RCC 7860 (cell line): ENCODE results near the gene RFC4.

Experiments
- DNase-seq: peaks from one replicate; pipeline ENCODE4 v3.0.0-alpha.2; 2015; ENCODE audit warnings: low spot score
- FAIRE-seq: peaks from 2 replicates; lab custom pipeline; 2012; peaks lifted over from hg19 to GRCh38; lab: Jason Lieb, UNC

RFC4 gene

DNA sequence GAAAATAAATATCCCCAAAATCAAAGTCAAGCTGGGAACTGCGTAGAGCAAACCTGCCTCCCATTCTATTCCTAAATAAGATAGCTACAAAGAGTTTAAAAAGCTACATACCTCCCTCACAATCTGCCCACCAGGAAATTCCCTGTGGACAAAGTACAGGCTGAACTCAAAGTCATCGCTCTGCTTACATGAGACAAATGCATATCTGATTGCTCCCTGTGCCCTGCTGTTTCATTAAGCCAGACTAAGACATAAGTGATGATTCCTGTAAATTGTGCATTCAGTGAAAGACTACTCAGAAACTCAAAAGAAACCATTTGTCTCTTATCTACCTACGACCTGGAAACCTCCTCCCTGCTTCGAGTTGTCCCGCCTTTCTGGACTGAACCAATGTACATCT lies 51.4 kb downstream of the RFC4 start:
- FAIRE-seq, result no peak
- no peak for DNase-seq

DNA sequence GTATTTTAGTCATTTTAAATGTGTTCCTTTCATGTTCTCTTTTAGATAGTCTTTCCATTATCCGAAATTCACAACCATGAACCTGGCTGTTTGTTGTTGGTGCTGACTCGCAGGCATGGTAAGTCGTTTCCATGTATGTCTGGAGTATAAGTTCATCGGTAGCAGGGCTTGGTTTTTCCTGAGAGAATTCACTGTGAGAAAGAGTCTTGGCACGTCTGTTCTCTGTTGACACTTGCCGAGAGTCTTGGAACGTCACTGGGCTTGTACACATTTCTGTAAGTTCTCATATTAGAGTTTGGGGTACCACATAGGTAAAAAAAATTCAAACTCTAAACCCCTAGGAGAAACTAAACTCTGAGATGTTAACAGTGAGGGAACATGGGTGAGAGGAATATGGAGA lies 52.3 kb downstream of the RFC4 start:
- FAIRE-seq (no peak), DNase-seq (no peak)

DNA sequence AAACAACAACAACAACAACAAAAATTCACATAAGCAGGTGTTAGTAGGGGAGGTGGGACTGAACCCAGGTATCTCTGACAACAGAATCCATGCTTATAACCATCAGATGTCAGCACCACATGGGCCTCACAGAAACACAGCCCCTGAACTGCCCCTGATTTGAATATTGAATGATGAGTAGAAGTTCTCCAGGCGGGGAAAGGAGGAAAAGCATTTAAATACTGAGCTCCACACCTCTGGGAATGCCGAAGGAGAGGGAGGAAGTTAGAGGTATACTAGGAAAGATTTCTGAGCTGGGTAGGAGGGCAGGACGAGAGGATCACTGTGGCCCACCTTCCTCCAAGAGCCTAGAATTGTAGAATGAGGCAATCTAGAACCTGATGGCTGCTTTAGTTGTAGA lies 54.8 kb downstream of the RFC4 start:
- DNase-seq (no peak), FAIRE-seq (no peak)

DNA sequence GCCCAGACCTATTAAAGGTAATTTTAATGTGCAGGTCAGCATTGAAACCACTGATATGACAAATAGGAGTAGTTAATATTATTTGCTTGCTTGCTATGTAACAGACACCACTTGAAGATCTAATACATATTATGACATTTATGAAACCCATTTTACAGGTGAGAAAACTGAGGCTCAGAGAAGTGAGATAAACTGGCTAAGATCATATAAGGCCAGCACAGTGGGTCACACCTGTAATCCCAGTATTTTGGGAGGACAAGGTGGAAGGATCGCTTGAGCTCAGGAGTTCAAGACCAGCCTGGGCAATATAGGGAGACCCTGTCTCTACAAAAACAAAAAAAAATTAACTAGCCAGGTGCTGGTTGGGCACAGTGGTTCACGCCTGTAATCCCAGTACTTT lies 56.0 kb downstream of the RFC4 start:
- FAIRE-seq (no peak), DNase-seq (no peak)

DNA sequence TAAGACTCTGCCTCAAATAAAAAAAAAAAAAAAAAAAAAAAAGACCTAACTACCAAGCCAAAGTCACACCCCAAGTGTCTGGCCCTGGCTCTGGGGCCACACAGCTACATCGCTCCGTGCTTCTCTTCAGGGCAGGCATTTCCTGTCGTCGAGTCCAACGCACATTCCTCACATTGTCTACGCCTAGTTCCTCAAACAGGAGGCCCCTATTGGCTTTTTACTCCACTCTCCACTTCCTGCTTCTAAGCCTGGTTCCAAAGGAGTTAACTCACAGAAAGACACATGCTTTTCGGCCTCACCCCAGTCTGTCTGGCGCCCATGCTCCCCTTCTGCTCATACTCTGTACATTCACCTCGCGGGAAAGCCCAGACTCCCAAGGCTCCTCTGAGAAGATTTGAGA lies 60.3 kb downstream of the RFC4 start:
- DNase-seq (peak; percentile 23), FAIRE-seq (no peak)

DNA sequence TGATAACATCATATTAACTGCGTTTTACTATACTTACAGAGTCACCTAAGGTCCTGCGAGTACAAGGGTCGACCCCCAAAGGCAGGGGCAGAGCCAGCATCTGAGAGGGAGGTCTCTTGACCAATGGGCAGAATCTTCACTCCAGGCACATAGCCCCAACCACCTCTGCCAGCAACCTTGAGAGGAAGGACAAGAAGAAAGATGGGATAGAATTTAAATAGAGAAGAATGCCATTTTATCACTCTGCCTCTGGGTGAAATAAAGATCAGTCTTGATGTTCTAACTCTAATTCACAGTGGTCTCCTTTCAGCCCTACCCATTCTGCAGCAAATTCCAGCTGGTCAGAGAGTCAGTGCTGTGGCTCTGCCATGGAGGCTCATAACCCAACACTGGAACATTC lies 62.6 kb downstream of the RFC4 start:
- FAIRE-seq (no peak), DNase-seq (no peak)

DNA sequence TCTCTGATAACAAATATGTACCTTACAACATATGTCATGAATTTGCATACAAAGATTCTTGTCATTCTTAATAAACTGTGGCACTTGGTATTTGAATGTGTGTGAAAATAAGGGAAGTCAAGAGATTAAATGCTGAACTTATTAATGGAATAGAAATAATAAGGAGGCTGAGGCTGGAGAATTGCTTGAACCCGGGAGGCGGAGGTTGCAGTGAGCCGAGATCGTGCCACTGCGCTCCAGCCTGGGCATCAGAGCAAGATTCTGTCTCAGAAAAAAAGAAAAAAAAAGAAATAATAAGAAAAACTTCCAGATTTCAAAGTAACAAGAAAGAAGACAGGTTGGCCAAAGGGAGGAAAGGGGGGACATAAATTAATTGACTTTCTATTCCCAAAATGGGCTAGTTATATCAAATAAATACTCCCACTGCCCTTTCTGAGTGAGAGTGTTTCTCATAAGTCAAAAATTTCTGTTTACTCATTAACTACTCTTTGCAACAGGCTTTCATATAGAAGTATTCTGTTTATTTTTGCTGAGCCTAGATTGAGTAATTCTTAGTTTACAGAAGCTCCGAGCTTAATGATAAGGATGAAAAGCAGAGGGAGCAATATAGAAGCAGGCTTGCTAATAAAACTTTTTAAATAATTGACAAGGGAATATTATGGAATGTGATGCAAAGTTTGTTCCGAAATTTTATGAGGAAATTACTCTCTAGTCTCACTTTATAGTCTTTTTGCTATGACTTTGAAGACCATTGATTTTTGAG lies 63.5 kb downstream of the RFC4 start:
- FAIRE-seq (no peak), DNase-seq (no peak)
